CD14-positive monocyte (primary cell): ENCODE results near the gene EGLN3. TPM values are rescaled to one million over a fixed set of nuclear protein-coding genes. Genes with fewer than 3 reads are reported as not detected.

Experiments
- DNase-seq, 3 donors: peaks; one replicate each; pipeline ENCODE4 v3.0.0-alpha.2; 2011 to 2022
- H2AFZ ChIP-seq: 2 replicates; pipeline ENCODE4 v1.6.0; 2012; ENCODE audit warnings: mild to moderate bottlenecking, low read depth, low read length, inconsistent platforms; ENCODE audit not compliant: insufficient read depth, poor library complexity, severe bottlenecking
- H3K27ac ChIP-seq, 2 donors: 1 replicate in 1 of 2; 2 replicates in 1 of 2; pipeline ENCODE4 v1.5.1; 2012 to 2013; ENCODE audit warnings: low read length in 2 of 2, control low read depth in 1 of 2, inconsistent platforms in 1 of 2, low read depth in 1 of 2, mild to moderate bottlenecking in 1 of 2
- H3K27me3 ChIP-seq, 2 donors: one replicate each; pipeline versions ENCODE4 v1.6.0 to v1.6.1; 2011 to 2013; ENCODE audit warnings: low read length in 2 of 2; ENCODE audit not compliant: control insufficient read depth in 2 of 2, insufficient read depth in 2 of 2
- H3K36me3 ChIP-seq, 2 donors: replicated peaks in 1 of 2; 1 replicate in 1 of 2; 2 replicates in 1 of 2; pipeline versions ENCODE4 v1.5.1 to v1.6.1; 2012 to 2013; ENCODE audit warnings: low read length in 2 of 2, control low read depth in 1 of 2, inconsistent platforms in 1 of 2, mild to moderate bottlenecking in 1 of 2; ENCODE audit not compliant: insufficient read depth in 2 of 2, control insufficient read depth in 1 of 2
- H3K4me1 ChIP-seq, 2 donors: 1 replicate in 1 of 2; 2 replicates in 1 of 2; pipeline versions ENCODE4 v1.5.1 to v1.6.1; 2012 to 2013; ENCODE audit warnings: low read length in 2 of 2, control low read depth in 1 of 2, inconsistent platforms in 1 of 2, mild to moderate bottlenecking in 1 of 2, moderate library complexity in 1 of 2; ENCODE audit not compliant: insufficient read depth in 2 of 2, control insufficient read depth in 1 of 2
- H3K4me2 ChIP-seq: replicated peaks from 2 replicates; pipeline ENCODE3; 2012; ENCODE audit warnings: low read length, moderate library complexity, mild to moderate bottlenecking; ENCODE audit not compliant: poor library complexity, severe bottlenecking; ENCODE audit errors: extremely low read depth
- H3K4me3 ChIP-seq, 3 experiments: fragments of 200-600 bp in 1 of 3; sonication (generic) in 1 of 3; replicated peaks in 1 of 3; 1 replicate in 2 of 3; 2 replicates in 1 of 3; pipeline ENCODE4 v1.5.1; 2011 to 2013; ENCODE audit warnings: low read length in 3 of 3, mild to moderate bottlenecking in 3 of 3, control low read depth in 2 of 3, low read depth in 2 of 3, inconsistent platforms in 1 of 3, moderate library complexity in 1 of 3
- H3K79me2 ChIP-seq: 2 replicates; pipeline ENCODE4 v1.6.0; 2012; ENCODE audit warnings: mild to moderate bottlenecking, control low read depth, inconsistent platforms, low read length, moderate library complexity; ENCODE audit not compliant: insufficient read depth
- H3K9ac ChIP-seq: 2 replicates; pipeline ENCODE4 v1.6.0; 2017; ENCODE audit warnings: low read length, mild to moderate bottlenecking; ENCODE audit not compliant: insufficient read depth, poor library complexity, severe bottlenecking
- H3K9me3 ChIP-seq, 2 donors: replicated peaks in 1 of 2; 1 replicate in 1 of 2; 2 replicates in 1 of 2; pipeline versions ENCODE4 v1.5.1 to v1.6.1; 2012 to 2013; ENCODE audit warnings: low read length in 2 of 2, control low read depth in 1 of 2; ENCODE audit not compliant: control insufficient read depth in 1 of 2, insufficient read depth in 1 of 2
- H4K20me1 ChIP-seq: 2 replicates; pipeline ENCODE4 v1.6.0; 2012; ENCODE audit warnings: mild to moderate bottlenecking, low read length, control low read depth, moderate library complexity; ENCODE audit not compliant: insufficient read depth
- H3K27ac Mint-ChIP-seq, 7 donors: one replicate each; pipeline ENCODE4 v1.8.0; 2020; ENCODE audit warnings: mild to moderate bottlenecking in 7 of 7, mixed read lengths in 7 of 7, moderate library complexity in 6 of 7, inconsistent platforms in 2 of 7
- H3K27me3 Mint-ChIP-seq, 3 donors: one replicate each; pipeline ENCODE4 v1.8.0; 2021 to 2022; ENCODE audit warnings: low read depth in 3 of 3, mild to moderate bottlenecking in 3 of 3, mixed read lengths in 3 of 3, moderate library complexity in 3 of 3, inconsistent platforms in 1 of 3
- H3K36me3 Mint-ChIP-seq, 2 donors: one replicate each; pipeline ENCODE4 v1.8.0; 2020; ENCODE audit warnings: mixed read lengths in 2 of 2, inconsistent platforms in 1 of 2, mild to moderate bottlenecking in 1 of 2
- H3K4me1 Mint-ChIP-seq: one replicate; pipeline ENCODE4 v1.8.0; 2020; ENCODE audit warnings: mild to moderate bottlenecking, mixed read lengths
- H3K4me3 Mint-ChIP-seq, 2 donors: one replicate each; pipeline ENCODE4 v1.8.0; 2020; ENCODE audit warnings: mild to moderate bottlenecking in 2 of 2, mixed read lengths in 2 of 2, moderate library complexity in 1 of 2
- H3K9me3 Mint-ChIP-seq, 7 donors: one replicate each; pipeline ENCODE4 v1.8.0; 2020 to 2022; ENCODE audit warnings: mixed read lengths in 7 of 7, mild to moderate bottlenecking in 6 of 7, moderate library complexity in 6 of 7, inconsistent platforms in 2 of 7
- WGBS: methylation state at CpG from one replicate; pipeline ENCODE4 v1.1.5; 2013; ENCODE audit warnings: missing lambda C conversion rate; ENCODE audit not compliant: insufficient coverage; 5-methylcytosine and 5-hydroxymethylcytosine counted together
- intact Hi-C, 2 donors: fragments of 100-400 bp; cut with micrococcal nuclease; formaldehyde crosslinking; loops; one replicate each; pipeline versions ENCODE4 v1.15.0 to v1.15.1; 2023
- polyA minus RNA-seq: library from RNA; depleted of rRNA, polyadenylated mRNA; stranded (reverse); fragments of >200 nt; gene quantifications from 2 replicates; pipeline ENCODE4 v1.2.3, GENCODE V29; 2012
- polyA plus RNA-seq, 3 donors: library from polyadenylated mRNA; depleted of rRNA in 1 of 3; unstranded in 2 of 3; stranded (reverse) in 1 of 3; fragments of 300-500 nt in 2 of 3; fragments of >200 nt in 1 of 3; fragmentation: Illumina TruSeq in 2 of 3; gene quantifications; 1 replicate in 2 of 3; 2 replicates in 1 of 3; pipeline ENCODE4 v1.2.3, GENCODE V29; 2012 to 2021
- total RNA-seq, 12 experiments: library from RNA in 1 of 12; stranded (reverse) in 1 of 12; fragments of 120-200 nt in 1 of 12; gene quantifications; one replicate each; pipeline ENCODE4 v1.2.4 and lab custom pipeline; 2013 to 2026; ENCODE audit warnings: mixed read lengths in 6 of 12, inconsistent platforms in 1 of 12
- TF ChIP-seq, protein P1 (sequence below): fragments of 200-600 bp; IDR thresholded peaks from one replicate; pipeline ENCODE4 v1.8.0; 2022; ENCODE audit warnings: antibody characterized with exemption, mild to moderate bottlenecking

EGLN3 gene
- 0.12 TPM for total RNA-seq (2013)
- under 1 TPM in 2 of 3 donors, not detected in 1; 0.03 to 0.06 TPM for polyA plus RNA-seq
- 0.14 and 0.48 TPM in 2 replicates for polyA minus RNA-seq
- total RNA-seq (lab: John Stamatoyannopoulos, UW) = 0.62 to 24.1 (median 2.3) reads per million in 11 experiments

DNA sequence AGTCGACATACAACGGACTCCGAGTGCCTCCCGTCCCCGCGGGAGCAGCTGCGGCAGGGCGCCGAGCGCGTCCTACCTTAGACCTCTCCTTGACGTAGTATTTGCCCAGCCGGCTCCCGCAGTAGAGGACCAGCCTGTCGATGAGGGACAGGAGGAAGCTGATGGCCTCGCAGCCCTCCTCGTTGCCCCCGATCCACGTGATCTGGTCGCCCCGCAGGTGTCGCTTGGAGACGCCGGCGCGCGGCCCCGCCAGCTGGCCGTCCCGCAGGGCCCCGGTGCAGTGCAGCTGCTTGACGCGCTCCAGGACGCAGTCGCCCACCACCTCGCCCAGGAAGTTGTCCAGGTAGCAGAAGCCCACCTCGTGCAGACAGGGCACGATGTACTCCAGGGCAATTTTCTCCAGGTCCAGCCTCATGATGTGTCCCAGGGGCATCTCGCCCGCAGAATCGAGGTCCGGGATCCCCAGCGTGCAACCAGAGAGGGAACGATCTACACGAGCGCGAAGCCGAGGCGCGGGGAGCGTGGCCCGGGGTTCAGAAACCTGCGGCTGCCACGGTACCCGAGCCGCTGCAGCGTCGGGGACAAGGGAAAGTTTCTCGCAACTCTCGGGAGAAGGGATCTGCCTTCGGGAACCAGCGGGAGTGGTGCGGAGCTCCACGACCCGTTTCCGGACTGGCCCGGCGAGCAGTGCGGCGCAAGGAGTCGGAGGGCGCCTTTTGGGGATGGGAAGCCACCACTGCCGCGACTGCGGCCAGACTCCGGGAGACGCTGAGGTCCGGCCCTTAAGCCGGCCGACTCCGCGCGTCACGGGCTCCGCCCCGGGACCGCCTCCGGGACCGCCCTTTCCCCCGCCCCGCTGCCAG is at the start of gene EGLN3:
Gene EGLN3 (minus strand): TSS at position 755 of the 863 bp plus-strand sequence. CDS start 322 bp downstream, at position 433.
- H3K36me3 Mint-ChIP-seq = peaks cover 0 to 3% of the 10 kb centered on the region in 2 donors
- no peaks in the 10 kb centered on the region for H3K79me2 ChIP-seq
- no peaks in the 10 kb centered on the region for H3K36me3 ChIP-seq
- peaks cover 59 to 76% (median 75%) of the 10 kb centered on the region in 3 donors for H3K27me3 Mint-ChIP-seq
- under 1% methylated on average over 91 of the region's 91 CpGs for WGBS
- peak within 1 kb of the TSS; percentile 44 to 74 (median 45) for H3K4me3 ChIP-seq
- peak; percentile 33 to 44 (median 33) for DNase-seq
- peak within 1 kb of the TSS; percentile 85 to 97 for H3K4me3 Mint-ChIP-seq
- H3K27ac ChIP-seq = no peak within 1 kb of the TSS
- no peaks in the 10 kb centered on the region for H4K20me1 ChIP-seq
- H3K4me2 ChIP-seq = peak within 1 kb of the TSS; percentile 82
- H3K27ac Mint-ChIP-seq = no peak within 1 kb of the TSS
- no peak within 1 kb of the TSS for H3K9ac ChIP-seq
- H3K4me1 Mint-ChIP-seq = peaks cover 18% of the 10 kb centered on the region
- peaks cover 11 to 16% of the 10 kb centered on the region in 2 donors for H3K4me1 ChIP-seq
- peaks cover 52 to 69% of the 10 kb centered on the region in 2 donors for H3K27me3 ChIP-seq
- H3K9me3 Mint-ChIP-seq = peaks cover 0 to 23% (median 4%) of the 10 kb centered on the region in 7 donors
- intact Hi-C loops = no loop called here
- peaks cover 0 to 20% of the 10 kb centered on the region in 2 donors for H3K9me3 ChIP-seq
- peak within 1 kb of the TSS; percentile 75 for H2AFZ ChIP-seq
- TF ChIP-seq, protein P1, sequence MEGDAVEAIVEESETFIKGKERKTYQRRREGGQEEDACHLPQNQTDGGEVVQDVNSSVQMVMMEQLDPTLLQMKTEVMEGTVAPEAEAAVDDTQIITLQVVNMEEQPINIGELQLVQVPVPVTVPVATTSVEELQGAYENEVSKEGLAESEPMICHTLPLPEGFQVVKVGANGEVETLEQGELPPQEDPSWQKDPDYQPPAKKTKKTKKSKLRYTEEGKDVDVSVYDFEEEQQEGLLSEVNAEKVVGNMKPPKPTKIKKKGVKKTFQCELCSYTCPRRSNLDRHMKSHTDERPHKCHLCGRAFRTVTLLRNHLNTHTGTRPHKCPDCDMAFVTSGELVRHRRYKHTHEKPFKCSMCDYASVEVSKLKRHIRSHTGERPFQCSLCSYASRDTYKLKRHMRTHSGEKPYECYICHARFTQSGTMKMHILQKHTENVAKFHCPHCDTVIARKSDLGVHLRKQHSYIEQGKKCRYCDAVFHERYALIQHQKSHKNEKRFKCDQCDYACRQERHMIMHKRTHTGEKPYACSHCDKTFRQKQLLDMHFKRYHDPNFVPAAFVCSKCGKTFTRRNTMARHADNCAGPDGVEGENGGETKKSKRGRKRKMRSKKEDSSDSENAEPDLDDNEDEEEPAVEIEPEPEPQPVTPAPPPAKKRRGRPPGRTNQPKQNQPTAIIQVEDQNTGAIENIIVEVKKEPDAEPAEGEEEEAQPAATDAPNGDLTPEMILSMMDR = no peak

GRCh38 chr14:34000396-34000795 is 49.5 kb upstream of the EGLN3 start:
- Histone ChIP-seq H3K27ac (no peak overlapping the region), H3K36me3 (no peaks in the 10 kb centered on the region), H3K4me2 (no peak overlapping the region), H2AFZ (no peak overlapping the region), H4K20me1 (no peaks in the 10 kb centered on the region), H3K9ac (no peak overlapping the region), H3K4me1 (no peaks in the 10 kb centered on the region), H3K9me3 (no peaks in the 10 kb centered on the region), H3K79me2 (no peaks in the 10 kb centered on the region), H3K27me3 (no peaks in the 10 kb centered on the region), H3K4me3 (no peak overlapping the region)
- H3K4me3 Mint-ChIP-seq = no peak overlapping the region
- no peaks in the 10 kb centered on the region for H3K4me1 Mint-ChIP-seq
- WGBS = 94% methylated on average over 3 of the region's 4 CpGs
- H3K27ac Mint-ChIP-seq = peak overlapping the region in 1 of 7 donors; percentile 31
- no peaks in the 10 kb centered on the region for H3K36me3 Mint-ChIP-seq
- intact Hi-C loops = no loop called here
- H3K27me3 Mint-ChIP-seq = peaks cover 0 to 3% (median 0%) of the 10 kb centered on the region in 3 donors
- H3K9me3 Mint-ChIP-seq = peaks cover 0 to 5% (median 0%) of the 10 kb centered on the region in 7 donors
- DNase-seq = no peak
- TF ChIP-seq, protein P1 = no peak
